GM10248 (cell line): ENCODE data around the gene TEKT1.
"Not testable (repeated sequence)": the region's sequence is repeated elsewhere in the genome, so short reads cannot be mapped to it uniquely, and the experiment has no call there.

Source experiments
- CTCF ChIA-PET: fragments of 300-600 bp; sonication (Branson Sonifier 250); formaldehyde crosslinking; extraction: SDS; loops from one replicate; lab custom pipeline; 2021; ENCODE audit warnings: antibody characterized with exemption; lab: Yijun Ruan, JAX
- POLR2A ChIA-PET: fragments of 350-650 bp; sonication (Branson Sonifier 250); formaldehyde crosslinking; extraction: SDS; loops from one replicate; lab custom pipeline; 2020; ENCODE audit warnings: antibody characterized with exemption; lab: Yijun Ruan, JAX
- DNase-seq: peaks from one replicate; pipeline ENCODE4 v3.0.0; 2012; ENCODE audit errors: extremely low spot score
- CTCF ChIP-seq: IDR thresholded peaks from 2 replicates; pipeline ENCODE4 v1.5.1; 2012; ENCODE audit warnings: mild to moderate bottlenecking, low read depth; ENCODE audit errors: extremely low read depth, missing control alignments, control extremely low read depth

Gene TEKT1

GRCh38 chr17:6843241-6843880 lies 11.8 kb upstream of the TEKT1 start:
- ChIA-PET CTCF (interaction anchor here (0.8 to 3.5 kb wide), 45 partner anchors 10 to 298 kb away, joined by 3 to 87 read pairs (median 4); partner anchors contain the start of genes ALOX12, SLC16A11, SLC16A13 and TEKT1), POLR2A (no interaction called here)
- peak; percentile 47 for DNase-seq

GRCh38 chr17:6841769-6842168 lies 10.2 kb upstream of the TEKT1 start:
- DNase-seq, POLR2A ChIA-PET: not testable (repeated sequence)
- CTCF ChIA-PET: interaction anchor here (1.3 to 3.5 kb wide), 9 partner anchors 10 to 179 kb away, joined by 3 to 87 read pairs (median 30); partner anchors contain the start of gene TEKT1

More at GRCh38 chr17:6843241-6843880, 11.8 kb upstream of the TEKT1 start:
- TF ChIP-seq CTCF: peak; percentile 47

- TF ChIP-seq CTCF: no peak
- DNase-seq: no peak
- ChIA-PET CTCF (interaction anchor here (3.6 kb wide), 1 partner anchor 13 kb away, joined by 33 read pairs; no protein-coding TSS in a partner anchor), POLR2A (no interaction called here)
Measured at GRCh38 chr17:6830383-6830986, 1.0 kb downstream of the TEKT1 start.

GRCh38 chr17:6823011-6823442 lies 8.5 kb downstream of the TEKT1 start:
- no peak for TF ChIP-seq CTCF
- POLR2A ChIA-PET: no interaction called here
- DNase-seq: no peak
- CTCF ChIA-PET: interaction anchor here (0.8 to 1.9 kb wide), 3 partner anchors 20 to 107 kb away, joined by 3 to 7 read pairs (median 3); no protein-coding TSS in a partner anchor

- ChIA-PET CTCF (interaction anchor here (1.4 kb wide), 1 partner anchor 152 kb away, joined by 3 read pairs; no protein-coding TSS in a partner anchor), POLR2A (no interaction called here)
- no peak for TF ChIP-seq CTCF
- no peak for DNase-seq
Measured at GRCh38 chr17:6818938-6819337, 12.6 kb downstream of the TEKT1 start.

- CTCF ChIA-PET, DNase-seq, POLR2A ChIA-PET: not testable (repeated sequence)
Measured at GRCh38 chr17:6816368-6816767, 15.2 kb downstream of the TEKT1 start.

DNA sequence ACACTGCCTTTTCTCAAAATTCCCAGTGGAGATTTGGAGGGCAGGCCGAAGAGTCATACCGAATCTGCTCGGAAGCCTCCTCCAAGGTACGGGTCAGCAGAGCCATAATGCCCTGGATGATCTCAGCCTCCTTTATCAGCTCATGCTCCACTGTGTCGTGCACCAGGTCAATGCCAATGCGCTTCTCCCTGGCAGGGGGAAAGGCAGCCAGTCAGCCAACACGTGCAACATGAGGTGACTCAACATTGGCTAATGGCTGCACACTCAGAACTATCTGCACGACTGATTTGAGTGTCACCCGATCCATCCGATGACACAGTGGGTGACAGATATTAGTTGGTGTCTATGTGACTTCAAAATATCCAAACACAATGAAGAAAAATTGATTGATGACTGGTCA lies 15.8 kb downstream of the TEKT1 start:
- DNase-seq: no peak
- ChIA-PET CTCF (no interaction called here), POLR2A (no interaction called here)
- TF ChIP-seq CTCF: no peak
